HL-60 (cell line): ENCODE measurements around the gene FAM174C.

Source experiments
- DNase-seq, 2 experiments: peaks; one replicate each; pipeline ENCODE4 v3.0.0-alpha.2; 2010 to 2020; ENCODE audit warnings: low read depth in 1 of 2, low spot score in 1 of 2
- H3K27ac ChIP-seq: fragments of 250-450 bp; sonication (Bioruptor Pico); replicated peaks from 2 replicates; pipeline ENCODE4 v1.5.1; 2020; ENCODE audit warnings: mild to moderate bottlenecking, moderate library complexity
- H3K27me3 ChIP-seq: fragments of 250-450 bp; sonication (Bioruptor Pico); 2 replicates; pipeline ENCODE4 v1.5.1; 2021; ENCODE audit warnings: mild to moderate bottlenecking, moderate library complexity; ENCODE audit not compliant: insufficient read depth, poor library complexity, severe bottlenecking
- H3K4me3 ChIP-seq: replicated peaks from 2 replicates; pipeline ENCODE4 v1.5.1; 2011; ENCODE audit warnings: mild to moderate bottlenecking, control low read depth, low read length; ENCODE audit not compliant: insufficient read depth
- CTCF ChIP-seq: IDR thresholded peaks from one replicate; pipeline ENCODE4 v1.5.1; 2011; ENCODE audit warnings: low read length, control low read depth, inconsistent platforms; ENCODE audit not compliant: insufficient read depth
- GABPA ChIP-seq: IDR thresholded peaks from 2 replicates; pipeline ENCODE4 v1.6.1; 2012; ENCODE audit warnings: low read depth
- POLR2AphosphoS5 ChIP-seq: IDR thresholded peaks from 2 replicates; pipeline ENCODE4 v1.6.1; 2012; ENCODE audit warnings: low read depth
- REST ChIP-seq: IDR thresholded peaks from 2 replicates; pipeline ENCODE4 v1.6.1; 2012; ENCODE audit warnings: low read depth; ENCODE audit not compliant: insufficient replicate concordance
- SPI1 ChIP-seq: IDR thresholded peaks from 2 replicates; pipeline ENCODE4 v1.6.1; 2012; ENCODE audit warnings: low read depth, mild to moderate bottlenecking, borderline replicate concordance

FAM174C gene

GRCh38 chr19:1291761-1292418 is 16.6 kb downstream of the FAM174C start:
- H3K4me3 ChIP-seq = no peak overlapping the region
- DNase-seq = no peak
- H3K27me3 ChIP-seq = peaks cover 97% of the 10 kb centered on the region
- H3K27ac ChIP-seq = no peak overlapping the region
- no peak for TF ChIP-seq SPI1
- TF ChIP-seq POLR2AphosphoS5 = no peak
- no peak for TF ChIP-seq CTCF
- TF ChIP-seq REST = no peak
- TF ChIP-seq GABPA = no peak

GRCh38 chr19:1292419-1293151 is 17.3 kb downstream of the FAM174C start:
- Histone ChIP-seq H3K27me3 (peaks cover 92% of the 10 kb centered on the region), H3K27ac (no peak overlapping the region), H3K4me3 (no peak overlapping the region)
- DNase-seq = no peak
- TF ChIP-seq GABPA (no peak), CTCF (no peak), REST (no peak), SPI1 (no peak), POLR2AphosphoS5 (no peak)

GRCh38 chr19:1293782-1294604 is 18.7 kb downstream of the FAM174C start:
- H3K27ac ChIP-seq = no peak overlapping the region
- H3K27me3 ChIP-seq = peaks cover 78% of the 10 kb centered on the region
- H3K4me3 ChIP-seq = no peak overlapping the region
- DNase-seq = no peak
- TF ChIP-seq CTCF (no peak), POLR2AphosphoS5 (no peak), SPI1 (no peak), REST (no peak), GABPA (no peak)
